Body of pancreas (tissue), 4 donors: ENCODE measurements around the gene FAN1.

Experiments
- CTCF ChIP-seq, 7 experiments: fragments of 450-650 bp in 4 of 7; fragments of 200-600 bp in 3 of 7; sonication (generic) in 3 of 7; IDR thresholded peaks; one replicate each; pipeline ENCODE4 v1.5.1; 2016 to 2019; ENCODE audit warnings: antibody characterized with exemption in 7 of 7
- POLR2A ChIP-seq, 3 donors: fragments of 450-650 bp; IDR thresholded peaks; one replicate each; pipeline ENCODE4 v1.6.1; 2016; ENCODE audit warnings: antibody characterized with exemption in 3 of 3, mild to moderate bottlenecking in 2 of 3

- no peak for TF ChIP-seq CTCF (IDR thresholded peaks at IDR 0.05)
- no peak for TF ChIP-seq POLR2A (IDR thresholded peaks at IDR 0.05)
Measured at GRCh38 chr15:30921106-30921505, 17.4 kb downstream of the FAN1 start.
